GM19372 (cell line): ENCODE measurements around the gene RHOJ.
"Not testable (repeated sequence)": the region's sequence is repeated elsewhere in the genome, so short reads cannot be mapped to it uniquely, and the experiment has no call there.

Experiments used
- ATAC-seq: cut with Tn5 transposase; IDR thresholded peaks from one replicate; pipeline ENCODE4 v1.9.1; 2021; ENCODE audit warnings: mild to moderate bottlenecking, low read depth, moderate library complexity; ENCODE audit not compliant: unreplicated experiment

Gene RHOJ

DNA sequence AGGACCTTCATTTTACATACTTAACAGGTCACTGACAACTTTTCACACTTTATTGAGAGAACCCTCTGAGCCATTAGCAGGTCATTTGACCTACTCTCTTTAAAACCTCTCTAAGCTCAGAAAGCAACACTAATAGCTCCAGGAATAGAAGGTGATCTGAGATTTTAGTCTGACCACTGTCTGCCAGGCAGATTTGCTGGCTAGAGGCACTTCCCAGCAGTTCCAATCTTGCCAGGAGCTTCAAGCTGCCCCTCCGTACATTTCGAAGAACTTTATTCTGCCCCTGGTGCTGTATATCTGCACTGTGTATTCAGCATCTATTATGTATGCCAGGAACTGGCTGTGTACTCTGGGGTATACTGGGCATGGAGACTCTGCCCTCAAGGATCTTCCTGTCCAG is 58.2 kb downstream of the RHOJ start:
- ATAC-seq = no peak

DNA sequence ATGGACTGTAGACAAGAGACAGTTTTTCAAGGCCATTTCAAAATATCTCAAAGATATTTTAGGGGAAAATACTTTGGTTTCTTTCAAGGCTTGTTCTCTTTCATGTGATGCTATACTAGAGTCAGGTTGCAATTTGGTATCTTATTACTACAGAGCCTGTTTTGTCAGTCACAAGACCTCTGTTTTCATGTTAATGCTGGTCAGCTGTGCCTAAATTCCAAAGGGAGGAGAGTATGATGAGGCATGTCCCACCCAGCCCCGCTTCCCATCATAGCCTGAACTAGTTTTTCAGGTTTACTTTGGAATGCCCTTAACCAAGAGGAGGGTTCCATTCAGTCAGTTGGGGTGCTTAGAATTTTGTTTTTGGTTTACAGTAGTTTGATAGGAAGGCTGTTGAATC is 61.9 kb downstream of the RHOJ start:
- no peak for ATAC-seq

DNA sequence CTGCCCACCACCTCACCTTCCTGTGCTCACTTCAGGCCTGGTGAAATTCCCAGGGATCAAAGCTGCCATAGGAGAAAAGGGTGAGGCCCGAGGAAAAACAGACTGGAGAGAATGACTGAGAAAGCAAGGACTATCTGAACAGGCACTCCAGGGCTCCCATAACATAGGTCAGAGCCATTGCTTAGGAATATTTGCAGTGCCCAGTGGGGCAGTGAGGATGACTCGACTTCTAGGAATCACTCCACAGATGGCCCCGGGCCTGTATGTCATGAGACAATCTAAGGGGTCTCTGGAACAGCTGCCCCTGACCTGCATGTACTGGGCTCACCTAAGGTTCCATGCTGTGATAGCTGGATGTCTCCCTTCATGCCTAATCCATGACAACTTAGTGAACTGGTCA is 62.9 kb downstream of the RHOJ start:
- ATAC-seq = no peak

DNA sequence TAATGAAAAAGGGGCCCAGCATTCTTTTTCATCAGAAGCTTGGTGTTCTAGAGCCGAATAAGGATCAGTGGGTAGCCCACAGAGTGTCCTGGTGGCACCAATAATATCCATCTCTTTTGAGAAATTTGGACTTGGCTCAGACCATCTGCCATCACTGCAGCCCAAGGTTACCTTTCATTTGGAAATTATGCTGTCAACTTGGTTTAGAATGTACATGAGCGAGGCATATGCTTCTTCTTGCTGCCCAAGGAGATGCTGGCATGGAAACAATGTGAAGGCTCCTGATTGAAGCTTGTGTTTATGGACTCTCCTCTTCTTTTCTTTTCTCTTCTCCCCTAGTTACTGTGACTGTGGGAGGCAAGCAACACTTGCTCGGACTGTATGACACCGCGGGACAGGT is 64.5 kb downstream of the RHOJ start:
- no peak for ATAC-seq

DNA sequence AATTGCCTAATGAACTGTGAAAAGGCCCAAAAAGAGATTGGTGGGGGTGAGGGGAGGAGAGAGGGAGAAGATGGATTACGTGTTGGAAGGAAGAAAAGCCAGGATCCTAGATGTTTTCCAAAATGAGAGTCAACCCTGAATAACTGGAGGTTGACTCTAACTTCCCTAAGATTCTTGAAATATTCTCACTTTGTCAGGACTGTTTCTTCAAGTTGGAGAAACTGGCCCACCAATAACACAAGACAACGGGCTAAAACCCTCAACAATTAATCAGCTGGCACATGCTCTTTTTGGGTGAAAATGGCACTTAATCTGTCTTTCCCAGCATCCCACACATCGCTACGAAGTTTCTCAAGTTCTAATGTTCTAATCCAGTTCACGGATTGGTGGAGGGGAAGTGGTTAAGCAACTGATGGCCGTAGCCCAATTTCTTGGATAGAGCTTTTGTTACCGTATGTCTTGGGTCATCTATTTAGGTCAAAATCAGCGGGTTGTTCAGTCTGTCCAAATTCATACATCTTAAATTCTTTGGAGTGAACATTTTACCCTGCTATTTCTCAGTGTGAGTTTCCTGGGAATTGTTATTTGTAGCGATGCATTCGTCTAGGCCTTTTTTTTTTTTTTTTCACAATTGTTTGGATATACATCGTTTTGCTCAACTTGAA is 65.5 kb downstream of the RHOJ start:
- ATAC-seq = no peak

DNA sequence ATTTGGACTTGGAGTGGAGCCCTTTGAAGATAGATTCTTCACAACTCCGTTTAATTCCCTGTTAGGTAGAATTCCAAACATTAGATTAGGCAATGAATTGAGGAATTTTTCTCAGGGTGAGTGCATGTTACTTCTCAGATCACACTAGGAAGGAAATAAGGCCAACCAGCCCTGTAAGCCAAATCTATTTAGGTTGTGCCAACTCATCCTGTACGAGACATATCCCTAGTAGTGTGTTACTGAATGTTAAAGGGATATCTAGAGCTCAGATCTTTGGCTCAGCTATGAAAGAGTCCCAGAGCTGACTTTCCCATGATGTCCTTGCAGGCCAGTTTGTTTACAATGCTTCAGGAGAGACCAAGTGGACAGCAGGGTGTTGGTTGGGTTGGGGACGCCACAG is 68.9 kb downstream of the RHOJ start:
- no peak for ATAC-seq

DNA sequence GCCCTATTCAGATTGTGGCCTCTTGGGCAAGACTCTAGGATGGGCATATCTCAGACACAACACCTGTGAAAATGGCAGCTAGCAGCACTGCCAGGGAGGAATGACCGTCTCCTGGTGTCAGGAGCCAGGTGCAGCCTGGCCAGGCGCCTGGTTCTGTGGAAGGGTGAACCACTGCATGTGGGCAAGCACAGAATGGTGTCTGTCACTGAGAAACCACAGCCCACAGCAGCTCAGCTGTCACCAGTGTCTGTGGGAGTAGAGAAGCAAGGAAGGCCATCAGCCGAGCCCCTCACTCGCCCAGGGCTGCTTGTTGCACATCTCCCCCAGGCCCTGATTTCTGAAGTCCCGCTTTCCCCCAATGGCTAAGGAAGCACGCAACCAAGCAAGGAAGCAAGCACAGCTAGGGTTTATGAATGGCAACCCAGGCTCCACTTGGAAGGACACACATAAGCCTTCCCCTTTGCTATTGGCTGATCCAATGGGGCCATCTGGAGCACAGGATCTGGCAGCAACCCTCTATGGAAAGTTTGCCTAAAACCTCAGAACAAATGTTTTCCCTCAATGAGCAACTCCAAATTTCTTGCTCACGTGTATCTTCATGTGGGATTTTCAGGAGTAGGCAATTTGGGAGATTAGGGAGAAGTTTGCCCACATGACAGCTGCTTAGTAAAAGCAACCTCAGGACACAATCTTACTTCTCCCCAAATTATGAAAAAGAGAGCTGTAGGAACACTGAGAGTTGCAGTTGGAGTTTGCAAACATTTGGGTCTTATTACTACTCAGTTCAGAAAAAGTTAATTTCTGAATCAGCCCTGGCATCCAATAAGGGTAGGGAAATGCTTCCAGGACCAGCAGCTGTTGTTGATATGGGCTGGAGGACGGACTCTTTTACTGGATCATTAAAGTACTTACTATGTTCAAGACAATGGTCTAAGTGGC is 69.7 kb downstream of the RHOJ start:
- ATAC-seq = no peak

DNA sequence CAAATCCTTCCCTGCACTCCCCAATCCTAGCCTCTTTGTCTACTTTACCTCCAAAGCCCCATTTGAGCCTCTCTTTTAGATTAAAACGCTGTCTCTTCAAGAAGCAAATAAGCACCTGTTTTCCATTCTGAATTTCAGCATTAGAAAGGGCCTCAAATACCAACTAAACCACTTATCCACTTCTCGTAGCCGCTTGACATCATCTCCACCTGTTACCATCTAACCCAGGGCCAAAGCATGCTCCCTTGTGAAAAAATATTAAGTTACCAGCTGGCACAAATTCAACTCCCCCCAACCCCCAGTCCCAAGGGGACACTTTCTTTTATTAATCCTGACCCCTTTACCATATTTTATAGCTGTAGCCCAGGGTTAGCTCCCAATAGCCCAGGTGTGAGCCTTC is 71.4 kb downstream of the RHOJ start:
- ATAC-seq = no peak

DNA sequence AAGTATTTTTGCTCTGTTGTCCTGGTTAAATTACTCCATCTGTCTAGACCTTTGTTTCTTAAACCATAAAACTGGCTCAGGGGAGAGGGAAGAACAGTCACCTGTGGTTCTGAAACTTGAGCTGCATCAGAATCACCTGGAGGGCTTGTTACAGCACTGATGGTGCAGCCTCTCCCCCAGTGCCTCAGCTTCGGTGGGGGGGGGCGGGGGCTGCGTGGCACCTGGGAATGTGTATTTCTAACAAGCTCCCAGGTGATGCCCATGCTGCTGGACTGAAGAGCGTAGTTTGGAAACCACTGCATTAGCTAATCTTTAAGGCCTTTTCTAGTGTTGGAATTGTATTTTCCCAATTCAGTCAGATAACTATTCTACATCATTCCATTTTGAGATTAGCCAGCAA is 71.8 kb downstream of the RHOJ start:
- ATAC-seq = no peak

DNA sequence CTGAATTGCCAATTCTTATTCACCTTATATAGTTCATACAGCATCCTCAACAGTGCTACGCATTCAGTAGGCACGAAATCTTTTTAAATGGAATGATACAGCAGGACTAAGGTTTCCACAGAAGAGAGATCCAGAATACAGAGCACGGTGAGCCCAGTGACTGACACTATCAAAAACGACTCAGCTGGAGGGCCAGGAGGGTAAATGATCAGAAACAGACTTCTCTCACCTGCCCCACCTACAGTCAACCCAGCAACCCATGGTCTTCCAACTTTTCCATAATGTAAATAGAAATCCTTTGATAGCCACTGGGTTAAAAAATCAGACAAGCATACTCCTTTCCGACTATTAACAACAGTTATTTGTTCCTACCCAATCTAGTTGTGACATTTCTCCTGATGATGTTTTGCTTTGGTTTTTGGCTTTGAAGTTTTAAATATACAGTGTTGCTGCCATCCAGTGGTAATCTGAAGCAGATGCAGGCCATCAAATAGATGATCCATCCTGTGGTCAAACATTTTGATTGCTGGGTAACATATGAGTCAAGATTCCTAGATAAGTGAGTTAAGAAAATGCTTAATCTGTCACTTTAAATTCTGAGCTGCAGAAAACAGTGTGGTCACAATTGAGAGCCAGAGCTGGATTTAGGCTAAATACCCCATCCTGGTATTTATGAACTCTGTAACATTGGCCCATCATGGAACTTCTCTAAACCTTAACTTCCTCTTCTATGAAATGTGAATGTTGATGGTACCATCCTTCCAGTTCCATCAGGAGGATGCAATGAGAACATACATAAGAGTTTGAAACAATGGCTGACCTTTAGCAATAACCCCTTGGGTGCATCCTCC is 72.5 kb downstream of the RHOJ start:
- ATAC-seq = peak; percentile 61

DNA sequence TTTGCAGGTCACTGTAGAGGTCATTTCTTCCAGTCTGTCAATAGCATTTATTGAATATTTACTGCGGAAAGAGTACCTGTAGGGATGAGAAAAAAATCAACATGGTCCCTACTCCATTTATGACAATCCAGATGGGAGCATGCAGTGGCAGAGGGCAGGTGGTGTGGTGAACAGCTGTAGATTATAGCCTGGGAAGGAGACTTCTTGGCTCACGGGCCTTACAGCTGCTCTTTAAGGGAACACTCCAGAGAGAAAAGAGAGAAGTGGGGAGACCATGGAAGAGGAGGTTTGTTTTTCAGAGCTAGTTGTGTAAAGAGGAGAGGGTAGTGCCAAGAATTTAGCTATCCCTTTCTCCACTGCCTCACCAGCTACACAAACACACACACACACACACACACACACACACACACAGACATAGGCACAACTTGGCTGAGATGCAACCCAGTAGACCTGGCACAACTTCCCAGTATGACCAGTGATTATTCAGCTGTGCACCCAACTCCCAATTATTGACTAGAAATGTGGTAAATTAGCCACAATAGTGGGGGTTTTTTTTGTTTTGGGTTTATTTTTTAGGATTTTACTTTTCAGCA is 73.4 kb downstream of the RHOJ start:
- no peak for ATAC-seq

DNA sequence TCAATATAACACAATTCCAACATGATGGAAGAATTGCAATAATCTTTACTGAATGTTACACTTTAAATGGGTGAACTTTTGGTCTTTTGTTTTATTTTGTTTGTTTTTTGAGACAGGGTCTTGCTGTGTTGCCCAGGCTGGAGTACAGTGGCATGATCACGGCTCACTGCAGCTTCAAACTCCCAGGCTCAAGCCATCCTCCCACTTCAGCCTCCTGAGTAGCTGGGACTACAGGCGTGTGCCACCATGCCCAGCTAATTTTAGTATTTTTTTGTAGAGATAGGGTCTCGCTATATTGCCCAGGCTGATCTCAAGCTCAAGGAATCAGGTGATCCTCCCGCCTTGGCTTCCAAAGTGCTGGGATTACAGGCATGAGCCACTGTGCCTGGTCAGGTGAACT is 75.7 kb downstream of the RHOJ start:
- ATAC-seq = not testable (repeated sequence)

DNA sequence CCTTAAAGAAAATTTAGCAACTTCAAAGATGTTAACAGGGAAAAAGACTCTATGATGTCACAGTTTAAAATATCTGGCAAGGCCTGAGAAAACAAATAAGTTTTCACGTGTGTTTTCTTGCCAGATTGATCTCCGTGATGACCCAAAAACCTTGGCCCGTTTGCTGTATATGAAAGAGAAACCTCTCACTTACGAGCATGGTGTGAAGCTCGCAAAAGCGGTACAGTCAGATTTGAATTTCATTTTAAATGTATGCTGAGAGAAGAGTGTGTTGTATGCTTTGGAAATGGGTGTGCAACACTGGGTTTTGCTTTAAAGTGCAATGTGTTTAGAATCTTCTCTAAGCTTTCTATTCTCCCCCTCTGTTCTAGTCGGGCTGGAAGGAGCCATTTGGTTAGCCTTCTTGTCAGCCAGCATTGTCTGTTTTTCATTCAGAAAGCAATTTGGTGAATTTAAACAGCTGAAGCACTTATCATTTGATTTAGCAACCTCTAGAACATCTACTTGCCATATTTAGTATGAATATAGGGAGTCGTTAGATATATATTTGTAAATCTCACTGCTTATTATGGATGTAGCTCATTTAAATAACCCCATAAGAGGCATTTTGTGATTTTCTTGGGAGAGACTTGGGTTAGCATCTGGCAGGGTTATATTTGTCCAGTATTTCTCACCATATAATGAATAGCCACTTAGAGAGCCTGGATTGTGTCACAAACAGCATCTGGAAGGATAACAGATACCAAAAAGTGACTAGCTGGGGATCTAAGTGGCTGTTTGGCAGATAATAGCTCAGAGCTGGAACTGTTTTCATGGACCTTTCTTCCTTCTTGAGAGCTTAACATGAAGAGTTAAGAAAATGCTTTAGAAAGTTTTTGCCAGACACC is 79.0 kb downstream of the RHOJ start:
- ATAC-seq = peak; percentile 61

DNA sequence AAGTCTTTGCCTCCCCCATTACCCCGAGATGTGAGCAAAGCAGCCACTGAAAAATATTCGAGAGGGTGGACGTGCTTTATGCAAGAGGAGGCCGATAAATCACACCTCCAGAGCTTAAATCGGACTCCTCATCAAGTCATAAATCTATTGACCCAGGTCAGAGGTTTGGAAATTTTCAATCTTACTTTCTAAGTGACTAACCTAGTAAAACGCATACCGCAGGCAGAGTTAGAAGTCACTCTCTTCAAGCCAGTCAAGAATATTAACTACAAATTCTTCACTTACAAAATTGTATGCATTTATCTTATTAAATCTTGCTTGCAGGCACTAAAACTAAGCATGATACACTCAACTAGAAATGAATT is 79.6 kb downstream of the RHOJ start:
- peak; percentile 37 for ATAC-seq

DNA sequence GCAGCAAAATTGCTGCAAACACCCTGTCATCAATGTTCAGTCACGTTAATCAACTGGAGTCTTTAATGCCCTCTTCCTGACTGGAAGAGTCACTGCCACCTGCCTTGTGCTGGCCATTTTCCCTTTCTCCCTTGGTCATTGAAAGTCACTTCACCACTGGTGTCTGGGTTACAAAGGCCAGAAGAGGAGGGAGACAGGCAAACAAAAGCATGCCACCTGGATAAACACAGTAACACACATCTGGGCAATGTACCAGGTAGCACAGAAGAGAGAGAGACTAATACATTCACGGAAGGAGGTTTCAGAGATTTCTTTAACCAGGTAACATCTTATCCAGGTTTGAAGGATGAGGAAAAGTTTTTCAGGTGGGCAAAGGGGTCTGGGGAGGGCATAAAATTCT is 81.8 kb downstream of the RHOJ start:
- no peak for ATAC-seq

DNA sequence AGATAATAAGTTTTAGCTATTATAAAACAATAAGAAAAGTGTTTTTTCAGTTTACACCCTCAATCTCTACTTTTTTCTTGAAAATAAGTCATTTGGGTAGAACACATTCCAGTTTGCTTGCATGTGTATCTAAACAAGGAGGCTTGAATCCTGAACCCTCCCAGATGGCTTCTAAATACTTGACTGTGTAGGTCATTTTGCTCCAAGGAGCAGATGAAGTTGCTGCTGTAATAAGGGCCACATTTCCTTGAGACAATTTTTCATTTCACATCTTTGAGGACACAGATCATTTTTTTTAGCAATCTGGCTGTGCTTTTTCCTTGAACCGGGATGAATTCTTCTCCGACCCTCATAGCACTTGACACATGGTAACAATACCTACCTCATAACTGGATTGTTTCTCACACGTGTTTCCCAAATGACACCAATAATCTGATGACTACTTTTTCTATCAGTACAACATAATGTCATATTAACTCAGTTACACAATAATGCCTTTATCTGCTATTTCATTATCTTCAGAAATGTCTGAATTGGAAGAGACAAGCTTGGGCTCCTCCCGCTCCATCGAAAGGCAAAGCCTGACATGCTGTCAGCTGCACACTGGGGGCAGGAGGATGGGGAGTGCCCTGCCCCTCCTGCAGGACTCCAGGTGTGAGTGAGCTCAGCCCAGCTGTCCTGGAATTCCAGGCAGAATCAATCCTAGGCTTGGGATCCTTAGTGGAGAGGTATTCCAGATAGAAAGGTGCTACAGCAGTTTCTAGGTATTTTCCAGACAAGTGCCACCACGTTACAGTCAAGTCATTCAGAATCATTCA is 83.6 kb downstream of the RHOJ start:
- no peak for ATAC-seq

DNA sequence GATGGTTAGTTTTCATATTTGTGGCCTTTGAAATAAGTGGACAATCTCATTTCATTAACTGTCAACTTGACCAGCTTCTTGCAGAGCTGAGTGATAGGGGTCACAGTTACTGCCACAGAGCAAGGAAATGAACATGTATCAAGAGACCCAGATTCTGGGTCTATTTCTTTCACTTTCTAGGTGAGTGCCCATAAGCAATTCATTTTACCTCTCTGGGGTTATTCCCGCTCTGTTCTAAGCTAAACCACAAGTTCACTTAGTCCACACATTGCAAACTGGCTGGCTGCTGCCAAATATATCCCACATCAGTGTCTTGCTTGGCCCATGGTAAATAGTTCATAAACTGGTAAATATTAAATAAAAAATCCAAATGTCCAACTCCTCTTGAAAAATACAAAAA is 84.6 kb downstream of the RHOJ start:
- ATAC-seq = no peak

DNA sequence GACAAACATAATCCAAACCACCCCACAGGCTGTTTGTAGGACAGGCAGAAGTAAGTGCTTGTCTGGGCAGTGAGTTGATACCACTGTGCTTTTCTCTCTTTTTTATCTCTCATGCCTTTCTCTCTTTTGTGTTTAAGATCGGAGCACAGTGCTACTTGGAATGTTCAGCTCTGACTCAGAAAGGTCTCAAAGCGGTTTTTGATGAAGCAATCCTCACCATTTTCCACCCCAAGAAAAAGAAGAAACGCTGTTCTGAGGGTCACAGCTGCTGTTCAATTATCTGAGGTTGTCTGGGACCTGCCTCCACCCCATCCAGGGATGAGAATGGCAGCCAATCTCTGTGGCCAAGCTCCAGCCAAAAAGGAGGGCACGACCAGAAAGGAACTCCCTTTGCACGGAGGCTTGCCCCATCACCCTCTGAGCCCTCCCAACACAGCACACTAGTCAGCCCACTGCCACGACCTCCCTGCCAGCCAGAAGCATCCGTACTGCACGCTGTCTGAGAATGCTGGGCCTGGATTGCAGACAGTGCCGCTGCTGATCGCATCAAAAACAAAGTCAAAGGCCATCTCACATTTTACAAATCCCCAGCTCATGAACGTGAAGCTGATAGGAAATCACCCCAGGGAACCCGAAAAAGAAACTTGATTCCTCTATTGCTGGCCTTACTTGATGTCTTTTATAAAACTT is 86.6 kb downstream of the RHOJ start:
- ATAC-seq = no peak
